ENCODE results near the gene OMP.

DNA sequence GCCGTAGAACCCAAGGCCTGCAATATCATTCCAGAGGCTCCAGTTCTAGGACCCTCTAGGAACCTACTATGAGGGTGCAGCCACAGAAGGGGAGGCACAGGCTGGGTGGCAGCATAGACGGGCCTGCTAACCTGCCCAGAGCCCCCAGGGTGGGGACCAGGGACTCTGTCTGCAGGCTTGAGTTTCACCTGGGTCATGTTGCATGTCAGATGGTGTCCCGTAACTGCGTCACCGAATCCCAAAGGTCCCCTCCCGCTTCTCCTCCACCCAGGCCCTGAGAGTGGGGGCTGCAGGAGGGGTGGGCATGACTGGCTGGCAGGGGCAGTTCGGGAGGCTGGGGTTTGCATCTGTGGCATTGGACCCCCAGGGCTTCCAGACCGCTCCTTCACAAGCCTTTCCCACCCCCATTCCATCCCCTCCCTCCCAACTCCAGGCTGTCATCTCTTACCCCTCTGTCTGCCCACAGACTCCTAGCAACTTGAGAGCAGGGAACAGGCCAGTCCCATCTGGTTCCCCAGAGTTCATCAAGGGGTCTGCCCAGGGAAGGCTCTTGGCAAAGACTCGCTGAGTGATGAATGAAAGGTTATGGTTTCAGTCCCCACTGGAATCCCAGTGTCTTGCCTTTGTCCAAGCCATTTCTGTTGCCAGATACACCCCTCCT lies 41.7 kb downstream of the OMP start:
- TF ChIP-seq, protein P1, sequence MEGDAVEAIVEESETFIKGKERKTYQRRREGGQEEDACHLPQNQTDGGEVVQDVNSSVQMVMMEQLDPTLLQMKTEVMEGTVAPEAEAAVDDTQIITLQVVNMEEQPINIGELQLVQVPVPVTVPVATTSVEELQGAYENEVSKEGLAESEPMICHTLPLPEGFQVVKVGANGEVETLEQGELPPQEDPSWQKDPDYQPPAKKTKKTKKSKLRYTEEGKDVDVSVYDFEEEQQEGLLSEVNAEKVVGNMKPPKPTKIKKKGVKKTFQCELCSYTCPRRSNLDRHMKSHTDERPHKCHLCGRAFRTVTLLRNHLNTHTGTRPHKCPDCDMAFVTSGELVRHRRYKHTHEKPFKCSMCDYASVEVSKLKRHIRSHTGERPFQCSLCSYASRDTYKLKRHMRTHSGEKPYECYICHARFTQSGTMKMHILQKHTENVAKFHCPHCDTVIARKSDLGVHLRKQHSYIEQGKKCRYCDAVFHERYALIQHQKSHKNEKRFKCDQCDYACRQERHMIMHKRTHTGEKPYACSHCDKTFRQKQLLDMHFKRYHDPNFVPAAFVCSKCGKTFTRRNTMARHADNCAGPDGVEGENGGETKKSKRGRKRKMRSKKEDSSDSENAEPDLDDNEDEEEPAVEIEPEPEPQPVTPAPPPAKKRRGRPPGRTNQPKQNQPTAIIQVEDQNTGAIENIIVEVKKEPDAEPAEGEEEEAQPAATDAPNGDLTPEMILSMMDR (IDR thresholded peaks at IDR 0.05; ENCODE audit: low read length): no peak
- TF ChIP-seq EZH2 (optimal IDR thresholded peaks at IDR 0.05; ENCODE audit: low read depth, low read length) (no peak), EZH2phosphoT487 (IDR thresholded peaks at IDR 0.05; ENCODE audit: low read length) (no peak)

All from MM.1S (cell line).